Panc1 (cell line): ENCODE measurements around the gene CA12. TPM values are rescaled to one million over a fixed set of nuclear protein-coding genes. Genes with fewer than 3 reads are reported as not detected.

Experiments
- ATAC-seq: fragments of 200-7000 bp; cut with Tn5 transposase; 2 replicates; pipeline ENCODE4 v1.9.1; 2020; ENCODE audit warnings: mild to moderate bottlenecking, moderate library complexity
- BruUV-seq: library from RNA; stranded (reverse); fragments of 400-500 nt; replicated peaks from 2 replicates; lab custom pipeline; 2021; lab: Mats Ljungman, UMichigan
- CTCF ChIA-PET: fragments of 300-600 bp; sonication (Branson Sonifier 250); formaldehyde crosslinking; loops from one replicate; lab custom pipeline; 2022; ENCODE audit warnings: antibody characterized with exemption; lab: Charles Lee
- POLR2A ChIA-PET: fragments of 300-600 bp; sonication (Branson Sonifier 250); formaldehyde crosslinking; loops from one replicate; lab custom pipeline; 2022; ENCODE audit warnings: antibody characterized with exemption; lab: Charles Lee
- DNase-seq: peaks from one replicate; pipeline ENCODE4 v3.0.0-alpha.2; 2010; ENCODE audit warnings: low read depth, low spot score
- H3K27ac ChIP-seq: 2 replicates; pipeline ENCODE4 v1.5.1; 2011; ENCODE audit warnings: mild to moderate bottlenecking, low read length, inconsistent platforms
- H3K27me3 ChIP-seq: fragments of 200-500 bp; sonication (Bioruptor generic); 2 replicates; pipeline ENCODE4 v1.6.0; 2014; ENCODE audit warnings: low read length, inconsistent platforms; ENCODE audit not compliant: control insufficient read depth, insufficient read depth
- H3K36me3 ChIP-seq: fragments of 200-500 bp; sonication (Bioruptor generic); 2 replicates; pipeline ENCODE4 v1.5.1; 2014; ENCODE audit warnings: inconsistent platforms, mild to moderate bottlenecking, low read length, moderate library complexity; ENCODE audit not compliant: control insufficient read depth, insufficient read depth
- H3K4me1 ChIP-seq: 2 replicates; pipeline ENCODE4 v1.5.1; 2011; ENCODE audit warnings: inconsistent platforms, mild to moderate bottlenecking, low read length, moderate library complexity; ENCODE audit not compliant: control insufficient read depth, insufficient read depth
- H3K4me3 ChIP-seq, 2 experiments: 2 replicates each; pipeline ENCODE4 v1.5.1; 2011 to 2012; ENCODE audit warnings: low read depth in 2 of 2, low read length in 2 of 2, mild to moderate bottlenecking in 2 of 2, inconsistent platforms in 1 of 2, moderate library complexity in 1 of 2
- H3K9me3 ChIP-seq: fragments of 200-500 bp; sonication (Bioruptor generic); 2 replicates; pipeline ENCODE4 v1.5.1; 2014; ENCODE audit warnings: low read depth, mild to moderate bottlenecking, inconsistent platforms, low read length, moderate library complexity; ENCODE audit not compliant: control insufficient read depth, insufficient read depth
- POLR2AphosphoS5 ChIP-seq: IDR thresholded peaks from 2 replicates; pipeline ENCODE4 v1.6.1; 2012; ENCODE audit warnings: mild to moderate bottlenecking, low read depth, low read length, moderate library complexity
- SIN3A ChIP-seq: IDR thresholded peaks from 2 replicates; pipeline ENCODE4 v1.6.1; 2012; ENCODE audit warnings: low read depth, mild to moderate bottlenecking, low read length, moderate library complexity, borderline replicate concordance; ENCODE audit not compliant: insufficient read depth
- TCF7L2 ChIP-seq: IDR thresholded peaks from 2 replicates; pipeline ENCODE4 v1.6.1; 2011; ENCODE audit warnings: mild to moderate bottlenecking, low read depth, low read length, inconsistent platforms
- in situ Hi-C: cut with HindIII; loops from 2 replicates; pipeline ENCODE4 v1.10.0; 2016; ENCODE audit warnings: low sequenced_read_pairs, low pct_unique_long_range_greater_than_20kb
- intact Hi-C: fragments of 100-400 bp; cut with micrococcal nuclease; formaldehyde crosslinking; loops from one replicate; pipeline ENCODE4 v1.10.0; 2022; ENCODE audit not compliant: unreplicated experiment
- total RNA-seq: library from RNA; stranded (reverse); gene quantifications from one replicate; pipeline ENCODE4 v1.2.1, GENCODE V29; 2021; ENCODE audit not compliant: unreplicated experiment
- TF ChIP-seq, protein P1 (sequence below): fragments of 450-650 bp; IDR thresholded peaks from 2 replicates; pipeline ENCODE4 v1.5.1; 2017; ENCODE audit warnings: mild to moderate bottlenecking
- TF ChIP-seq, protein P2 (sequence below), 2 experiments: IDR thresholded peaks; 2 replicates each; pipeline ENCODE4 v1.6.1; 2011 to 2012; ENCODE audit warnings: low read depth in 2 of 2, control low read depth in 1 of 2, low read length in 1 of 2, mild to moderate bottlenecking in 1 of 2, moderate library complexity in 1 of 2; ENCODE audit not compliant: insufficient read depth in 1 of 2

Gene CA12
- total RNA-seq, 1 experiment from 2014 or later: 0.74 TPM

DNA sequence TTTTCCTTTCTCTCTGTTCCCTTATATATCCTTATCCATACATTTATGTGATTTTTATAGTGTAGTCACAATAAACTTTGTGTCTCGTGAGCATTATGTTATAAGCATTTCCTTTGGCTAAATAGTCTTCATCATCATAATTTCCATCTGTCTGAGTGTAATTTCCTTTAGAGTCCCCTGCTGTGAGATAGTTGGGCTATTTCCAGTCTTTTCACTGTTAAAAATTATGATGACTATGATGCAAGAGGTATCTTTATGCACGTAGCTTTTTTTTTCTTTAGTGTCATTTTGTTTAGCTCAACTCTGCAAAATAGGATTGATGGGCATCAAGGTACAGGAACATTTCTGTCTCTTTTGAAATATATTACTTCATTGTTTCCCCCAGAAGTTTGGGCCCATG, 26.9 kb upstream of the CA12 start:
- Histone ChIP-seq H3K4me3 (no peak overlapping the region), H3K27ac (no peak overlapping the region), H3K4me1 (no peaks in the 10 kb centered on the region), H3K36me3 (no peaks in the 10 kb centered on the region), H3K9me3 (no peaks in the 10 kb centered on the region), H3K27me3 (no peaks in the 10 kb centered on the region)
- in situ Hi-C loops: no loop called here
- DNase-seq: no peak
- ChIA-PET POLR2A (no interaction called here), CTCF (interaction anchor here (0.6 kb wide), 1 partner anchor 107 kb away, joined by 3 read pairs; no protein-coding TSS in a partner anchor)
- intact Hi-C loops: loop anchor here (10.0 kb wide), 1 partner anchor 224 kb away; the partner anchor contains the start of gene RAB8B
- no peak for TF ChIP-seq POLR2AphosphoS5
- TF ChIP-seq, protein P1, sequence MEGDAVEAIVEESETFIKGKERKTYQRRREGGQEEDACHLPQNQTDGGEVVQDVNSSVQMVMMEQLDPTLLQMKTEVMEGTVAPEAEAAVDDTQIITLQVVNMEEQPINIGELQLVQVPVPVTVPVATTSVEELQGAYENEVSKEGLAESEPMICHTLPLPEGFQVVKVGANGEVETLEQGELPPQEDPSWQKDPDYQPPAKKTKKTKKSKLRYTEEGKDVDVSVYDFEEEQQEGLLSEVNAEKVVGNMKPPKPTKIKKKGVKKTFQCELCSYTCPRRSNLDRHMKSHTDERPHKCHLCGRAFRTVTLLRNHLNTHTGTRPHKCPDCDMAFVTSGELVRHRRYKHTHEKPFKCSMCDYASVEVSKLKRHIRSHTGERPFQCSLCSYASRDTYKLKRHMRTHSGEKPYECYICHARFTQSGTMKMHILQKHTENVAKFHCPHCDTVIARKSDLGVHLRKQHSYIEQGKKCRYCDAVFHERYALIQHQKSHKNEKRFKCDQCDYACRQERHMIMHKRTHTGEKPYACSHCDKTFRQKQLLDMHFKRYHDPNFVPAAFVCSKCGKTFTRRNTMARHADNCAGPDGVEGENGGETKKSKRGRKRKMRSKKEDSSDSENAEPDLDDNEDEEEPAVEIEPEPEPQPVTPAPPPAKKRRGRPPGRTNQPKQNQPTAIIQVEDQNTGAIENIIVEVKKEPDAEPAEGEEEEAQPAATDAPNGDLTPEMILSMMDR: no peak
- no peak for TF ChIP-seq SIN3A
- TF ChIP-seq TCF7L2: no peak
- TF ChIP-seq, protein P2, sequence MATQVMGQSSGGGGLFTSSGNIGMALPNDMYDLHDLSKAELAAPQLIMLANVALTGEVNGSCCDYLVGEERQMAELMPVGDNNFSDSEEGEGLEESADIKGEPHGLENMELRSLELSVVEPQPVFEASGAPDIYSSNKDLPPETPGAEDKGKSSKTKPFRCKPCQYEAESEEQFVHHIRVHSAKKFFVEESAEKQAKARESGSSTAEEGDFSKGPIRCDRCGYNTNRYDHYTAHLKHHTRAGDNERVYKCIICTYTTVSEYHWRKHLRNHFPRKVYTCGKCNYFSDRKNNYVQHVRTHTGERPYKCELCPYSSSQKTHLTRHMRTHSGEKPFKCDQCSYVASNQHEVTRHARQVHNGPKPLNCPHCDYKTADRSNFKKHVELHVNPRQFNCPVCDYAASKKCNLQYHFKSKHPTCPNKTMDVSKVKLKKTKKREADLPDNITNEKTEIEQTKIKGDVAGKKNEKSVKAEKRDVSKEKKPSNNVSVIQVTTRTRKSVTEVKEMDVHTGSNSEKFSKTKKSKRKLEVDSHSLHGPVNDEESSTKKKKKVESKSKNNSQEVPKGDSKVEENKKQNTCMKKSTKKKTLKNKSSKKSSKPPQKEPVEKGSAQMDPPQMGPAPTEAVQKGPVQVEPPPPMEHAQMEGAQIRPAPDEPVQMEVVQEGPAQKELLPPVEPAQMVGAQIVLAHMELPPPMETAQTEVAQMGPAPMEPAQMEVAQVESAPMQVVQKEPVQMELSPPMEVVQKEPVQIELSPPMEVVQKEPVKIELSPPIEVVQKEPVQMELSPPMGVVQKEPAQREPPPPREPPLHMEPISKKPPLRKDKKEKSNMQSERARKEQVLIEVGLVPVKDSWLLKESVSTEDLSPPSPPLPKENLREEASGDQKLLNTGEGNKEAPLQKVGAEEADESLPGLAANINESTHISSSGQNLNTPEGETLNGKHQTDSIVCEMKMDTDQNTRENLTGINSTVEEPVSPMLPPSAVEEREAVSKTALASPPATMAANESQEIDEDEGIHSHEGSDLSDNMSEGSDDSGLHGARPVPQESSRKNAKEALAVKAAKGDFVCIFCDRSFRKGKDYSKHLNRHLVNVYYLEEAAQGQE (IDR thresholded peaks at IDR 0.05; ENCODE audit: insufficient read depth in 1 of 2, low read depth in 2 of 2, low read length in 1 of 2): no peak
- ATAC-seq: no peak
- BruUV-seq: no TSS peak

DNA sequence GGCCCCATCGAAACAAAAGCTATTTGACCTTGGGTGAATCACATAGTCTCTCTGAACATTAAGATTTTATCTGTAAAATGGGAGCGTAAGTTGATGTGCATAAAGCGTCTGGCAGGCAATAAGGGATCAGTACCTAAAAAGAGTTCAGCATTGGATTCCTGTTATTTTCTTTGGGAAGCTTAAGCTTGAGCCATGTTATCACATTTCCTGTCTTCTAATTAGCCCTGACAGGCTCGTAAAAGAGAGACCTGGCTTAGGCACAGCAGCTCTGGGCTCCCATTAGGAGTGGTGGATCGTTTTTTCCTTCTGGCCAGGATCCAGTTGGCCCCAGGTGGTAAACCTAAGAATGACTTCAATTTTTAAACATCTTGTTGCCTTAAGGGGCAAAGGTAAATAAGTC, 26.0 kb upstream of the CA12 start:
- TF ChIP-seq POLR2AphosphoS5 (no peak), TCF7L2 (no peak), SIN3A (no peak)
- TF ChIP-seq, protein P1: no peak
- TF ChIP-seq, protein P2 (IDR thresholded peaks at IDR 0.05; ENCODE audit: insufficient read depth in 1 of 2, low read depth in 2 of 2, low read length in 1 of 2): no peak
- no TSS peak for BruUV-seq
- intact Hi-C loops: loop anchor here (10.0 kb wide), 1 partner anchor 223 kb away; the partner anchor contains the start of gene RAB8B
- no peaks in the 10 kb centered on the region for H3K36me3 ChIP-seq
- H3K9me3 ChIP-seq: no peaks in the 10 kb centered on the region
- POLR2A ChIA-PET: interaction anchor here (0.6 kb wide), 1 partner anchor 353 kb away, joined by 4 read pairs; no protein-coding TSS in a partner anchor
- in situ Hi-C loops: no loop called here
- no peaks in the 10 kb centered on the region for H3K4me1 ChIP-seq
- no peak overlapping the region for H3K4me3 ChIP-seq
- no peak overlapping the region for H3K27ac ChIP-seq
- no peak for DNase-seq
- no peak for ATAC-seq
- CTCF ChIA-PET: interaction anchor here (0.7 kb wide), 1 partner anchor 16 kb away, joined by 6 read pairs; no protein-coding TSS in a partner anchor
- H3K27me3 ChIP-seq: no peaks in the 10 kb centered on the region
